Natural killer cell (primary cell): ENCODE results near the gene DNM1. TPM values are rescaled to one million over a fixed set of nuclear protein-coding genes. Genes with fewer than 3 reads are reported as not detected.

ENCODE experiments used
- ATAC-seq, 3 donors: fragments of 150-1000 bp in 2 of 3; fragments of 200-7000 bp in 1 of 3; cut with Tn5 transposase; 1 replicate in 1 of 3; 2 replicates in 2 of 3; pipeline ENCODE4 v1.10.0; 2021; ENCODE audit warnings: mild to moderate bottlenecking in 2 of 3, moderate library complexity in 2 of 3
- DNase-seq, 2 donors: peaks; one replicate each; pipeline versions ENCODE4 v3.0.0 to v3.0.0-alpha.2; 2013 to 2021; ENCODE audit warnings: mixed read lengths in 1 of 2
- H3K27ac ChIP-seq: one replicate; pipeline ENCODE4 v1.5.1; 2013; ENCODE audit warnings: mild to moderate bottlenecking, low read length
- H3K27me3 ChIP-seq: one replicate; pipeline ENCODE4 v1.6.1; 2013; ENCODE audit warnings: low read length; ENCODE audit not compliant: control insufficient read depth, insufficient read depth
- H3K36me3 ChIP-seq: one replicate; pipeline ENCODE4 v1.6.1; 2013; ENCODE audit warnings: low read length; ENCODE audit not compliant: control insufficient read depth, insufficient read depth
- H3K4me1 ChIP-seq: one replicate; pipeline ENCODE4 v1.6.1; 2013; ENCODE audit warnings: low read length; ENCODE audit not compliant: control insufficient read depth, insufficient read depth
- H3K4me3 ChIP-seq: one replicate; pipeline ENCODE4 v1.5.1; 2013; ENCODE audit warnings: low read length
- H3K9me3 ChIP-seq: one replicate; pipeline ENCODE4 v1.6.1; 2013; ENCODE audit warnings: low read length; ENCODE audit not compliant: control insufficient read depth, insufficient read depth
- H3K27ac Mint-ChIP-seq, 2 donors: one replicate each; pipeline ENCODE4 v1.8.0; 2022; ENCODE audit warnings: mild to moderate bottlenecking in 2 of 2, mixed read lengths in 2 of 2, moderate library complexity in 1 of 2
- H3K27me3 Mint-ChIP-seq, 2 donors: one replicate each; pipeline ENCODE4 v1.8.0; 2022; ENCODE audit warnings: low read depth in 2 of 2, mixed read lengths in 2 of 2
- H3K36me3 Mint-ChIP-seq: one replicate; pipeline ENCODE4 v1.8.0; 2022; ENCODE audit warnings: mixed read lengths
- H3K4me1 Mint-ChIP-seq, 2 donors: one replicate each; pipeline ENCODE4 v1.8.0; 2022; ENCODE audit warnings: mixed read lengths in 2 of 2
- H3K4me3 Mint-ChIP-seq: one replicate; pipeline ENCODE4 v1.8.0; 2022; ENCODE audit warnings: mild to moderate bottlenecking, moderate library complexity, mixed read lengths
- H3K9me3 Mint-ChIP-seq, 2 donors: one replicate each; pipeline ENCODE4 v1.8.0; 2022; ENCODE audit warnings: mixed read lengths in 2 of 2
- CTCF ChIP-seq: fragments of 200-600 bp; IDR thresholded peaks from one replicate; pipeline ENCODE4 v1.8.0; 2022; ENCODE audit warnings: antibody characterized with exemption
- WGBS: methylation state at CpG from one replicate; pipeline ENCODE4 v1.1.7; 2013; ENCODE audit warnings: missing lambda C conversion rate; ENCODE audit not compliant: insufficient coverage; 5-methylcytosine and 5-hydroxymethylcytosine counted together
- intact Hi-C: fragments of 100-400 bp; cut with micrococcal nuclease; formaldehyde crosslinking; loops from one replicate; pipeline ENCODE4 v1.14.2; 2022
- total RNA-seq, 4 donors: library from RNA; stranded (reverse); fragments of 120-200 nt in 1 of 4; gene quantifications; one replicate each; pipeline versions ENCODE4 v1.2.3 to v1.2.4, GENCODE V29; 2013 to 2022

The DNM1 gene
- total RNA-seq, 3 donors from 2014 or later (not counting 1 experiment from before 2014, with no cell fraction given), result 1.4 to 8.1 (median 2.6) TPM

GRCh38 chr9:128286440-128286839, 83.3 kb downstream of the DNM1 start:
- Histone ChIP-seq H3K4me3 (no peak overlapping the region), H3K27ac (no peak overlapping the region), H3K9me3 (no peaks in the 10 kb centered on the region), H3K36me3 (peaks cover 2% of the 10 kb centered on the region), H3K4me1 (no peaks in the 10 kb centered on the region), H3K27me3 (no peaks in the 10 kb centered on the region)
- Mint-ChIP-seq H3K4me1 (no peaks in the 10 kb centered on the region), H3K36me3 (no peaks in the 10 kb centered on the region), H3K4me3 (no peak overlapping the region), H3K27me3 (no peaks in the 10 kb centered on the region), H3K27ac (no peak overlapping the region), H3K9me3 (no peaks in the 10 kb centered on the region)
- intact Hi-C loops, result no loop called here
- DNase-seq, result no peak
- WGBS, result 100% methylated on average over 6 of the region's 6 CpGs
- no peak for ATAC-seq
- TF ChIP-seq CTCF, result no peak

- Histone ChIP-seq H3K27me3 (no peaks in the 10 kb centered on the region), H3K4me1 (no peaks in the 10 kb centered on the region), H3K27ac (no peak overlapping the region), H3K9me3 (no peaks in the 10 kb centered on the region), H3K36me3 (peaks cover 2% of the 10 kb centered on the region), H3K4me3 (no peak overlapping the region)
- Mint-ChIP-seq H3K9me3 (no peaks in the 10 kb centered on the region), H3K27me3 (no peaks in the 10 kb centered on the region), H3K4me1 (no peaks in the 10 kb centered on the region), H3K27ac (peak overlapping the region in 1 of 2 donors; percentile 6), H3K36me3 (no peaks in the 10 kb centered on the region), H3K4me3 (no peak overlapping the region)
- ATAC-seq (peak in 1 of 3 donors; percentile 27), DNase-seq (no peak)
- intact Hi-C loops, result no loop called here
- TF ChIP-seq CTCF, result no peak
- 89% methylated on average over 11 of the region's 11 CpGs for WGBS
Measured at GRCh38 chr9:128288273-128289004, 85.3 kb downstream of the DNM1 start.

GRCh38 chr9:128292009-128292408, 88.8 kb downstream of the DNM1 start:
- Mint-ChIP-seq H3K27ac (no peak overlapping the region), H3K36me3 (no peaks in the 10 kb centered on the region), H3K9me3 (no peaks in the 10 kb centered on the region), H3K4me3 (no peak overlapping the region), H3K4me1 (no peaks in the 10 kb centered on the region), H3K27me3 (no peaks in the 10 kb centered on the region)
- peaks cover 16% of the 10 kb centered on the region for H3K4me1 ChIP-seq
- no peak for TF ChIP-seq CTCF
- DNase-seq (no peak), ATAC-seq (no peak)
- intact Hi-C loops, result no loop called here
- 92% methylated on average over 2 of the region's 3 CpGs for WGBS
- no peaks in the 10 kb centered on the region for H3K9me3 ChIP-seq
- H3K27me3 ChIP-seq, result no peaks in the 10 kb centered on the region
- H3K36me3 ChIP-seq, result peaks cover 2% of the 10 kb centered on the region
- H3K27ac ChIP-seq, result no peak overlapping the region
- no peak overlapping the region for H3K4me3 ChIP-seq

- no peak overlapping the region for H3K27ac ChIP-seq
- no peak for TF ChIP-seq CTCF
Measured at GRCh38 chr9:128293091-128293490, 89.9 kb downstream of the DNM1 start.

More at GRCh38 chr9:128293091-128293490, 89.9 kb downstream of the DNM1 start:
- H3K9me3 Mint-ChIP-seq, result no peaks in the 10 kb centered on the region
- H3K27me3 Mint-ChIP-seq, result no peaks in the 10 kb centered on the region
- no peaks in the 10 kb centered on the region for H3K27me3 ChIP-seq
- DNase-seq (no peak), ATAC-seq (no peak)
- WGBS, result 75% methylated on average over 4 of the region's 4 CpGs
- no peaks in the 10 kb centered on the region for H3K9me3 ChIP-seq
- H3K4me3 ChIP-seq, result no peak overlapping the region
- H3K4me3 Mint-ChIP-seq, result no peak overlapping the region
- H3K4me1 ChIP-seq, result peaks cover 16% of the 10 kb centered on the region
- no peaks in the 10 kb centered on the region for H3K4me1 Mint-ChIP-seq
- H3K36me3 ChIP-seq, result peaks cover 2% of the 10 kb centered on the region
- no peak overlapping the region for H3K27ac Mint-ChIP-seq
- intact Hi-C loops, result no loop called here
- no peaks in the 10 kb centered on the region for H3K36me3 Mint-ChIP-seq
